K562 (cell line): ENCODE data around the gene BAG5. TPM values are rescaled to one million over a fixed set of nuclear protein-coding genes. Genes with fewer than 3 reads are reported as not detected.
A peak's percentile ranks its signal among the peaks of the same experiment; 100 is the strongest.

ENCODE experiments used
- BCOR ChIP-seq: fragments of 450-650 bp; IDR thresholded peaks from 2 replicates; pipeline ENCODE4 v1.6.1; 2016
- BRD4 ChIP-seq: fragments of 200-600 bp; sonication (generic); IDR thresholded peaks from 2 replicates; pipeline ENCODE4 v1.6.1; 2017; ENCODE audit warnings: inconsistent platforms
- CBFB ChIP-seq: sonication (generic); formaldehyde crosslinking; IDR thresholded peaks from 2 replicates; pipeline ENCODE4 v1.4.0; 2020; ENCODE audit warnings: mild to moderate bottlenecking, missing genetic modification reagents
- E2F1 ChIP-seq: sonication (generic); formaldehyde crosslinking; IDR thresholded peaks from 2 replicates; pipeline ENCODE4 v1.8.1; 2023; ENCODE audit warnings: mild to moderate bottlenecking, missing genetic modification reagents, moderate library complexity
- E2F3 ChIP-seq: fragments of 250-450 bp; sonication (Bioruptor Pico); IDR thresholded peaks from 2 replicates; pipeline ENCODE4 v1.4.0; 2020; ENCODE audit warnings: mild to moderate bottlenecking
- EP400 ChIP-seq: fragments of 450-650 bp; IDR thresholded peaks from 2 replicates; pipeline ENCODE4 v1.6.1; 2017; ENCODE audit warnings: antibody characterized with exemption, mild to moderate bottlenecking, moderate library complexity
- FOXJ2 ChIP-seq: fragments of 200-800 bp; sonication (Bioruptor generic); IDR thresholded peaks from 2 replicates; pipeline ENCODE4 v1.6.1; 2016; ENCODE audit warnings: missing genetic modification characterization, missing compliant biosample characterization
- FUS ChIP-seq: fragments of 200-400 bp; formaldehyde crosslinking; optimal IDR thresholded peaks from 2 replicates; pipeline ENCODE3; 2017; ENCODE audit warnings: low read depth, low read length
- GATAD2A ChIP-seq: fragments of 450-650 bp; IDR thresholded peaks from 2 replicates; pipeline ENCODE4 v1.6.1; 2017
- KDM4B ChIP-seq, 2 experiments: fragments of 450-650 bp in 1 of 2; sonication (generic) in 1 of 2; IDR thresholded peaks; 2 replicates each; pipeline ENCODE4 v1.6.1; 2016 to 2017; ENCODE audit warnings: borderline replicate concordance in 2 of 2, antibody characterized with exemption in 1 of 2, low read depth in 1 of 2, mild to moderate bottlenecking in 1 of 2
- NR2C2 ChIP-seq, 2 experiments: fragments of 200-800 bp in 1 of 2; sonication (Bioruptor generic) in 1 of 2; sonication (generic) in 1 of 2; formaldehyde crosslinking in 1 of 2; IDR thresholded peaks; 2 replicates each; pipeline versions ENCODE4 v1.6.1 to v1.8.0; 2016 to 2022; ENCODE audit warnings: mild to moderate bottlenecking in 1 of 2, missing compliant biosample characterization in 1 of 2, missing genetic modification characterization in 1 of 2, missing genetic modification reagents in 1 of 2
- SLC30A9 ChIP-seq: fragments of 250-450 bp; sonication (Bioruptor Pico); IDR thresholded peaks from 2 replicates; pipeline ENCODE4 v1.8.0; 2022; ENCODE audit warnings: mild to moderate bottlenecking, moderate library complexity
- USF2 ChIP-seq: sonication (generic); formaldehyde crosslinking; IDR thresholded peaks from 2 replicates; pipeline ENCODE4 v1.5.0; 2020; ENCODE audit warnings: missing genetic modification reagents
- ZBTB17 ChIP-seq: fragments of 450-650 bp; formaldehyde crosslinking; IDR thresholded peaks from 2 replicates; pipeline ENCODE4 v1.4.0; 2020; ENCODE audit warnings: mild to moderate bottlenecking
- ZNF165 ChIP-seq: fragments of 250-450 bp; sonication (Bioruptor Pico); IDR thresholded peaks from 2 replicates; pipeline ENCODE4 v1.4.0; 2020; ENCODE audit warnings: borderline replicate concordance
- polyA plus RNA-seq, 8 experiments: library from polyadenylated mRNA; depleted of rRNA in 4 of 8; stranded (reverse) in 5 of 8; unstranded in 3 of 8; fragments of >200 nt; fragmentation: Nextera tagmentation in 2 of 8; fragmentation: Illumina TruSeq in 1 of 8; extraction: Ambion mirVana in 2 of 8; extraction: Trizol in 1 of 8; gene quantifications; 2 replicates each; pipeline versions ENCODE4 v1.2.1 to v1.2.3, GENCODE V29; 2011 to 2014; ENCODE audit warnings: inconsistent platforms in 1 of 8, missing spikeins in 1 of 8
- total RNA-seq, 7 experiments: library from RNA; depleted of rRNA in 6 of 7; stranded (reverse); fragments of >200 nt in 6 of 7; fragmentation: Illumina TruSeq in 2 of 7; extraction: Trizol in 2 of 7; gene quantifications; 2 replicates each; pipeline versions ENCODE4 v1.2.1 to v1.2.3, GENCODE V29; 2011 to 2021; ENCODE audit warnings: low replicate concordance in 1 of 7
- TF ChIP-seq, protein P1 (sequence below): fragments of 450-650 bp; IDR thresholded peaks from 2 replicates; pipeline ENCODE4 v1.6.1; 2017; ENCODE audit warnings: antibody characterized with exemption
- TF ChIP-seq, protein P2 (sequence below): fragments of 450-650 bp; IDR thresholded peaks from 2 replicates; pipeline ENCODE4 v1.6.1; 2017; ENCODE audit warnings: antibody characterized with exemption, mild to moderate bottlenecking
- TF ChIP-seq, protein P3 (sequence below): fragments of 450-650 bp; IDR thresholded peaks from 2 replicates; pipeline ENCODE4 v1.6.1; 2014; ENCODE audit warnings: low read depth, mild to moderate bottlenecking, moderate library complexity, borderline replicate concordance

The BAG5 gene
- total and polyA plus RNA-seq, 9 of the 15 experiments (the other 6 are each of a cell fraction or from before 2014, with no cell fraction given): 7.9 to 21.4 (median 13.2) TPM

DNA sequence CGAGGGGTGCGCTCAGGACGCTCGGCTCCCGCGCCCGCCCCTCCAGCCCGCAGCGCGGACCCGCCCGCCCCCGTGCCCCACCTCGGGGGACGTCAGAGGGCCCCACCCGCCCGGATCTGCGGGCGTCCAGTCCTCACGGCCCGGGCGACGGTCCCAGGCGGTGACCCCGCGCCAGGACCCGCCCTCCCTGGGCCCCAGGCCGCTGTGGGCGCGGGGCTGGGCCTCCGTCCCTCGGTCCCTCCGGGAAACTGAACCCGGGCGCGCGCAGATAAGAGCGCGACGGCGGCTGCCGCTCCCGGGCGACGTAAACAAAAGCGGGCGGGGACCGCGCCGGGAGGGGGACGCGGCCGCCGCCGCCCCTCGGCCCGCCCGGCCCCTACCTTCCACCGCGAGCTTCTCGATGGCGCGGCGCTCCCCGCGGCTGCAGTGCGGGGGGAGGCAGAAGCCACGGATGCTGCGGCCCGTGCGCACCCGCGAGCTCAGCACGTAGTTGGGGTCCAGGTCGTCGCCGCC, 41.0 kb downstream of the BAG5 start (continued):
- TF ChIP-seq GATAD2A (no peak), NR2C2 (CRISPR knock-in tag; IDR thresholded peaks at IDR 0.05) (no peak), NR2C2 (tag; IDR thresholded peaks at IDR 0.05) (peak; percentile 22; the same call in 1 of the 2 replicates), BRD4 (no peak), FUS (peak; percentile 34), ZBTB17 (CRISPR knock-in tag) (no peak), E2F1 (CRISPR knock-in tag) (no peak), SLC30A9 (CRISPR knock-in tag) (no peak), ZNF165 (CRISPR knock-in tag) (no peak), EP400 (no peak), CBFB (no peak), BCOR (no peak), E2F3 (CRISPR knock-in tag) (no peak), FOXJ2 (tag) (no peak), USF2 (CRISPR knock-in tag) (no peak), KDM4B (IDR thresholded peaks at IDR 0.05; ENCODE audit: borderline replicate concordance in 2 of 2, low read depth in 1 of 2) (no peak)
- TF ChIP-seq, protein P1, sequence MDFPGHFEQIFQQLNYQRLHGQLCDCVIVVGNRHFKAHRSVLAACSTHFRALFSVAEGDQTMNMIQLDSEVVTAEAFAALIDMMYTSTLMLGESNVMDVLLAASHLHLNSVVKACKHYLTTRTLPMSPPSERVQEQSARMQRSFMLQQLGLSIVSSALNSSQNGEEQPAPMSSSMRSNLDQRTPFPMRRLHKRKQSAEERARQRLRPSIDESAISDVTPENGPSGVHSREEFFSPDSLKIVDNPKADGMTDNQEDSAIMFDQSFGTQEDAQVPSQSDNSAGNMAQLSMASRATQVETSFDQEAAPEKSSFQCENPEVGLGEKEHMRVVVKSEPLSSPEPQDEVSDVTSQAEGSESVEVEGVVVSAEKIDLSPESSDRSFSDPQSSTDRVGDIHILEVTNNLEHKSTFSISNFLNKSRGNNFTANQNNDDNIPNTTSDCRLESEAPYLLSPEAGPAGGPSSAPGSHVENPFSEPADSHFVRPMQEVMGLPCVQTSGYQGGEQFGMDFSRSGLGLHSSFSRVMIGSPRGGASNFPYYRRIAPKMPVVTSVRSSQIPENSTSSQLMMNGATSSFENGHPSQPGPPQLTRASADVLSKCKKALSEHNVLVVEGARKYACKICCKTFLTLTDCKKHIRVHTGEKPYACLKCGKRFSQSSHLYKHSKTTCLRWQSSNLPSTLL: no peak
- TF ChIP-seq, protein P2, sequence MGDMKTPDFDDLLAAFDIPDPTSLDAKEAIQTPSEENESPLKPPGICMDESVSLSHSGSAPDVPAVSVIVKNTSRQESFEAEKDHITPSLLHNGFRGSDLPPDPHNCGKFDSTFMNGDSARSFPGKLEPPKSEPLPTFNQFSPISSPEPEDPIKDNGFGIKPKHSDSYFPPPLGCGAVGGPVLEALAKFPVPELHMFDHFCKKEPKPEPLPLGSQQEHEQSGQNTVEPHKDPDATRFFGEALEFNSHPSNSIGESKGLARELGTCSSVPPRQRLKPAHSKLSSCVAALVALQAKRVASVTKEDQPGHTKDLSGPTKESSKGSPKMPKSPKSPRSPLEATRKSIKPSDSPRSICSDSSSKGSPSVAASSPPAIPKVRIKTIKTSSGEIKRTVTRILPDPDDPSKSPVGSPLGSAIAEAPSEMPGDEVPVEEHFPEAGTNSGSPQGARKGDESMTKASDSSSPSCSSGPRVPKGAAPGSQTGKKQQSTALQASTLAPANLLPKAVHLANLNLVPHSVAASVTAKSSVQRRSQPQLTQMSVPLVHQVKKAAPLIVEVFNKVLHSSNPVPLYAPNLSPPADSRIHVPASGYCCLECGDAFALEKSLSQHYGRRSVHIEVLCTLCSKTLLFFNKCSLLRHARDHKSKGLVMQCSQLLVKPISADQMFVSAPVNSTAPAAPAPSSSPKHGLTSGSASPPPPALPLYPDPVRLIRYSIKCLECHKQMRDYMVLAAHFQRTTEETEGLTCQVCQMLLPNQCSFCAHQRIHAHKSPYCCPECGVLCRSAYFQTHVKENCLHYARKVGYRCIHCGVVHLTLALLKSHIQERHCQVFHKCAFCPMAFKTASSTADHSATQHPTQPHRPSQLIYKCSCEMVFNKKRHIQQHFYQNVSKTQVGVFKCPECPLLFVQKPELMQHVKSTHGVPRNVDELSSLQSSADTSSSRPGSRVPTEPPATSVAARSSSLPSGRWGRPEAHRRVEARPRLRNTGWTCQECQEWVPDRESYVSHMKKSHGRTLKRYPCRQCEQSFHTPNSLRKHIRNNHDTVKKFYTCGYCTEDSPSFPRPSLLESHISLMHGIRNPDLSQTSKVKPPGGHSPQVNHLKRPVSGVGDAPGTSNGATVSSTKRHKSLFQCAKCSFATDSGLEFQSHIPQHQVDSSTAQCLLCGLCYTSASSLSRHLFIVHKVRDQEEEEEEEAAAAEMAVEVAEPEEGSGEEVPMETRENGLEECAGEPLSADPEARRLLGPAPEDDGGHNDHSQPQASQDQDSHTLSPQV: no peak
- TF ChIP-seq, protein P3, sequence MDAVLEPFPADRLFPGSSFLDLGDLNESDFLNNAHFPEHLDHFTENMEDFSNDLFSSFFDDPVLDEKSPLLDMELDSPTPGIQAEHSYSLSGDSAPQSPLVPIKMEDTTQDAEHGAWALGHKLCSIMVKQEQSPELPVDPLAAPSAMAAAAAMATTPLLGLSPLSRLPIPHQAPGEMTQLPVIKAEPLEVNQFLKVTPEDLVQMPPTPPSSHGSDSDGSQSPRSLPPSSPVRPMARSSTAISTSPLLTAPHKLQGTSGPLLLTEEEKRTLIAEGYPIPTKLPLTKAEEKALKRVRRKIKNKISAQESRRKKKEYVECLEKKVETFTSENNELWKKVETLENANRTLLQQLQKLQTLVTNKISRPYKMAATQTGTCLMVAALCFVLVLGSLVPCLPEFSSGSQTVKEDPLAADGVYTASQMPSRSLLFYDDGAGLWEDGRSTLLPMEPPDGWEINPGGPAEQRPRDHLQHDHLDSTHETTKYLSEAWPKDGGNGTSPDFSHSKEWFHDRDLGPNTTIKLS: no peak
